ENCODE measurements around the gene SMC1B.

DNA sequence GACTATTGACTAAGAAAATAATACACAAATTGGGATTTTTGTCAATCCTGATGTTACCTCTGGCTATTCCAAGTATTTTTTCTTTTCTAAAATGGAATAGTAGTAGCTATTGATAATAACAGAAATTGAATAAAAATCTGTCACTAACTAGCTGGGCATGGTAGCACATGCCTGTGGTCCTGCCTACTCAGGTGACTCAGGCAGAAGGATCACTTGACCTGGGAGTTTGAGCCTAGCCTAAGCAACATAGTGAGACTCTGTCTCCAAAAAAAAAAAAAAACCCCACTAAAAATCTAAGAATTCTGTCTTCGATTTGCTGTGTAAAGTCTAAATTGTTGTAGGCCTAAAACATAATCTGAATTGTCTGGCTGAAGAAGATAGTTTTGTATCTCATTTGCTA is 61.4 kb downstream of the SMC1B start:
- TF ChIP-seq, protein P1, sequence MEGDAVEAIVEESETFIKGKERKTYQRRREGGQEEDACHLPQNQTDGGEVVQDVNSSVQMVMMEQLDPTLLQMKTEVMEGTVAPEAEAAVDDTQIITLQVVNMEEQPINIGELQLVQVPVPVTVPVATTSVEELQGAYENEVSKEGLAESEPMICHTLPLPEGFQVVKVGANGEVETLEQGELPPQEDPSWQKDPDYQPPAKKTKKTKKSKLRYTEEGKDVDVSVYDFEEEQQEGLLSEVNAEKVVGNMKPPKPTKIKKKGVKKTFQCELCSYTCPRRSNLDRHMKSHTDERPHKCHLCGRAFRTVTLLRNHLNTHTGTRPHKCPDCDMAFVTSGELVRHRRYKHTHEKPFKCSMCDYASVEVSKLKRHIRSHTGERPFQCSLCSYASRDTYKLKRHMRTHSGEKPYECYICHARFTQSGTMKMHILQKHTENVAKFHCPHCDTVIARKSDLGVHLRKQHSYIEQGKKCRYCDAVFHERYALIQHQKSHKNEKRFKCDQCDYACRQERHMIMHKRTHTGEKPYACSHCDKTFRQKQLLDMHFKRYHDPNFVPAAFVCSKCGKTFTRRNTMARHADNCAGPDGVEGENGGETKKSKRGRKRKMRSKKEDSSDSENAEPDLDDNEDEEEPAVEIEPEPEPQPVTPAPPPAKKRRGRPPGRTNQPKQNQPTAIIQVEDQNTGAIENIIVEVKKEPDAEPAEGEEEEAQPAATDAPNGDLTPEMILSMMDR (IDR thresholded peaks at IDR 0.05; ENCODE audit: insufficient read depth, low read length, poor library complexity, severe bottlenecking) = no peak
- TF ChIP-seq EZH2phosphoT487 (conservative IDR thresholded peaks at IDR 0.05; ENCODE audit: low read length) = no peak

Measured in SU-DHL-6 (cell line).